T-helper 2 cell treated with Interferon-gamma antibody and Interleukin-4, amounts not matched to agents 100 ng/mL and 5 ng/mL, for 36 hours (primary cell): ENCODE measurements around the gene KAT14. TPM values are rescaled to one million over a fixed set of nuclear protein-coding genes. Genes with fewer than 3 reads are reported as not detected.
"Not testable (repeated sequence)": the region's sequence is repeated elsewhere in the genome, so short reads cannot be mapped to it uniquely, and the experiment has no call there.

Source experiments
- intact Hi-C: fragments of 100-400 bp; cut with micrococcal nuclease; formaldehyde crosslinking; loops from one replicate; pipeline ENCODE4 v1.15.1; 2023
- total RNA-seq: library from RNA; stranded (reverse); gene quantifications from 2 replicates; pipeline ENCODE4 v1.2.3, GENCODE V29; 2022

KAT14 gene, protein sequence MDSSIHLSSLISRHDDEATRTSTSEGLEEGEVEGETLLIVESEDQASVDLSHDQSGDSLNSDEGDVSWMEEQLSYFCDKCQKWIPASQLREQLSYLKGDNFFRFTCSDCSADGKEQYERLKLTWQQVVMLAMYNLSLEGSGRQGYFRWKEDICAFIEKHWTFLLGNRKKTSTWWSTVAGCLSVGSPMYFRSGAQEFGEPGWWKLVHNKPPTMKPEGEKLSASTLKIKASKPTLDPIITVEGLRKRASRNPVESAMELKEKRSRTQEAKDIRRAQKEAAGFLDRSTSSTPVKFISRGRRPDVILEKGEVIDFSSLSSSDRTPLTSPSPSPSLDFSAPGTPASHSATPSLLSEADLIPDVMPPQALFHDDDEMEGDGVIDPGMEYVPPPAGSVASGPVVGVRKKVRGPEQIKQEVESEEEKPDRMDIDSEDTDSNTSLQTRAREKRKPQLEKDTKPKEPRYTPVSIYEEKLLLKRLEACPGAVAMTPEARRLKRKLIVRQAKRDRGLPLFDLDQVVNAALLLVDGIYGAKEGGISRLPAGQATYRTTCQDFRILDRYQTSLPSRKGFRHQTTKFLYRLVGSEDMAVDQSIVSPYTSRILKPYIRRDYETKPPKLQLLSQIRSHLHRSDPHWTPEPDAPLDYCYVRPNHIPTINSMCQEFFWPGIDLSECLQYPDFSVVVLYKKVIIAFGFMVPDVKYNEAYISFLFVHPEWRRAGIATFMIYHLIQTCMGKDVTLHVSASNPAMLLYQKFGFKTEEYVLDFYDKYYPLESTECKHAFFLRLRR
- 16.8 and 17.0 TPM in 2 replicates for total RNA-seq

DNA sequence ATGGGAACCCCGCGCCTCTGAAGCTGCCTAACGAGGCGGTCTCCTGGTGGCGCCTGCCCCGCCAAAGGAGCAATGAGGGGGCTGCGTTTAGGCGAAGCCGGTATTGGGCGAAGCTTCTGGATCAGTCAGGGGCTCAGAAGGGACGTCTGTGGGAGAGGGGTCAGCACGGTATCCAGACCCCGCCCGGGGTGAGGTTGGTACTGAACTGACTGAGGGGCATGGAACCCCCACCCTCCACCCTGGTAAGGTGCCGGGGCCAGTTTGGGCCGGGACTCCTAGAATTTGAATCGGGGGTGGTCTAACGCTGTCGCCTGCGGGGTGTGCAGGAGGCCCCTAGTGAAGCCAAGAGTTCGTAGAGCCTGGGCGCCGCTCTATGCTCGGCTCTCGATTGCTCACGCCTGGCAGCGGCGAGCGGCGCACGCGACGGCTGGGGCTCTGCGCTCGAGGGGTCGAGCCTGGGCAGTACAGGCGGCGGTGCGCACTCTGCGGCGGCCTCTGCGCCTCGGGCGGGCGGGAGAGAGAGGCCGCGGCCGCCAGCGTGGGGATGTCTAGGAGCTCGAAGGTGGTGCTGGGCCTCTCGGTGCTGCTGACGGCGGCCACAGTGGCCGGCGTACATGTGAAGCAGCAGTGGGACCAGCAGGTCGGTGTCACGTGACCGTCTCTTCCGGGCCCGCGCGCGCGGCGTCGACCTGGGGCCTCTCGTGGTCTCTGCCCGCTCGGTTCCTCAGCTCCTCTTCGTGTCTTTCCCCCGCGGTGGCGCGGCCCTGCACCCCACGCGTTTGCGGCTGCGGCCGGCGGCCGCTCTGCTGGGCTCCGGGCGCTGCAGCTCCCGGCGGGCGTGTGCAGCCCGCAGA is at the start of gene KAT14, which contains the start of gene PET117:
Gene KAT14 (plus strand): TSS at position 452 of the 854 bp plus-strand sequence. CDS start 4,798 bp downstream, outside the sequence.
Gene PET117 (plus strand): TSS at position 452 of the 854 bp plus-strand sequence. CDS start 93 bp downstream, at position 545.
- intact Hi-C loops = loop anchor here (1.0 to 5.0 kb wide), 9 partner anchors 80 to 1565 kb away; partner anchors contain the start of genes KIF16B, MGME1, OVOL2 and RRBP1

DNA sequence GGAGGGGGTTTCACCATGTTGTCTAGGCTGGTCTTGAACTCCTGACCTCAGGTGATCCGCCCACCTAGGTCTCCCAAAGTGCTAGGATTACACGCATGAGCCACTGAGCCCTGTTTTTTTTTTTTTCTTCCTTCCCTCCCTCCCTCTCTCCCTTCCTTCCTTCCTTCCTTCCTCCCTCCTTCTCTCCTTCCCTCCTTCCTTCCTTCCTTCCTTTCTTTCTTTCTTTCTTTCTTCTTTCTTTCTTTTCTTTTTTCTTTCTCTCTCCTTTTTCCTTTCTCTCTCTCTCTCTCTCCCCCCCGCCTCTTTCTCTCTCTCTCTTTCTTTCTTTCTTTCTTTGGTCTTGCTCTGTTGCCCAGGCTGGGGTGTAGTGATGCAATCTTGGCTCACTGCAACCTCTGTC is 49.4 kb upstream of the KAT14 start:
- intact Hi-C loops = not testable (repeated sequence)

DNA sequence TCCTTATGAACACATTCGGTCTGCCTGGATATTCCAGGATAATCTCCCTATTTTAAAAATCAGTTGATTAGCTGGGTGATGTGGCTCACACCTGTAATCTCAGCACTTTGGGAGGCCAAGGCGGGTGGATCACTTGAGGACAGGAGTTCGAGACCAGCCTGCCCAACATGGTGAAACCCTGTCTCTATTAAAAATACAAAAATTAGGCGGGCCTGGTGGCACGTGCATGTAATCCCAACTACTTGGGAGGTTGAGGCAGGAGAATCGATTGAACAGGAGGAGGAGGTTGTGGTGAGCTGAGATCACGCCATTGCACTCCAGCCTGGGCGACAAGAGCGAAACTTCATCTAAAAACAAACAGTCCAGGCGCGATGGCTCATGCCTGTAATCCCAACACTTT is 48.8 kb upstream of the KAT14 start:
- intact Hi-C loops = not testable (repeated sequence)

DNA sequence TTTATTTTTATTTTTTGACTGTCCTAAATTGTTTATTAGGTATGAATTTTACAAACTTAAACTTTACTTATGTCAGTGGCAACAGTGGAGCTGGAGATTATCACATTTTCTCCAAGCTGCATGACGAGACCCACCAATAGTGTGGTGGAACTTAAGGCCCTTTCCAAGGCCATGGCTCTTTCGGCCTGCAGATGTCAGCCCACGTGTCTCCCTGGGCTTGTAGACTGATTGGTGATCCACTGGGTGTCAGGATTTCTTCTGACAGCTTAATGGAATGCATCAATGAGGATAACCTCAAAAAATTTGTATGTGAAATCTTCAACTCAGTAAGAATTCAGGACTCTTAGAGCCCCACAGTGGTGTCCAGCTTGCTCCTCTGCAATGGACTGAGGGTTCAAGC is 47.6 kb upstream of the KAT14 start:
- intact Hi-C loops = no loop called here

DNA sequence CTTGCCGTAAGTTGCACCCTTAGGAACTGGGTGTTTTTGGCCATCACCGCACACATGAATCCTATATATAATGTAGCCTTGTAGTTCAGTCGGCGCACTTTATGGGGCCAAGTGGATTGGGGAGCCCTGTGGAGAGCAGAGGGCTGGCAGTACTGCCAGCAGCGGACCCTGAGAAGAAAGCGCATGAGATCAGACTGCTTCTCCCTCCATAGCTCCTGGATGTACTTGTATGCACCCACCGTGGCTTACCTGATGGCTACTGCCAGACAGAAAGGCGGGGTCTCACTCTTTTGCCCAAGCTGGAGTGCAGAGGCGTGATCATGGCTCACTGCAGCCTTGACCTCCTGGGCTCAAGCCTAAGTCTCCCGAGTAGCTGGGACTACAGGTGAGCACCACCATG is 47.2 kb upstream of the KAT14 start:
- intact Hi-C loops = no loop called here

DNA sequence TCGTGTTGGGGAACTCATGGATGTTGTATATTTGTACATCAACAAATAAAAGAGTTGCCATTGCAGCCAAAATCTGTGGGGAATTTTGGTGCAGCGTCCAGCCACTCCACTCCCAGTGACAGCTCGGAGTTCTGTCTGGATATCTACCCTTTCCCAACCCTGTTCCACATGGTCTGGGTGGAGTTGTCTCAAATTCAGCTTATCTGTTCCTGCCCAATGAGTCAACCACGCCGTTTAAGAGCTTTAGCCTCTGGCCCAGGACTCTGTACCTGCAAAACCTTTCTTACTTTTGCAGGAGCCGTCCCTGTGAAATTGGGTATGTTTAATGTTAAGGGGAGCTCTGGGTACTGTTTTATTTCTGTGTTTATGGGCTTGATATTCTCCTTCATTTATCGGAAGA is 46.0 kb upstream of the KAT14 start:
- intact Hi-C loops = no loop called here

DNA sequence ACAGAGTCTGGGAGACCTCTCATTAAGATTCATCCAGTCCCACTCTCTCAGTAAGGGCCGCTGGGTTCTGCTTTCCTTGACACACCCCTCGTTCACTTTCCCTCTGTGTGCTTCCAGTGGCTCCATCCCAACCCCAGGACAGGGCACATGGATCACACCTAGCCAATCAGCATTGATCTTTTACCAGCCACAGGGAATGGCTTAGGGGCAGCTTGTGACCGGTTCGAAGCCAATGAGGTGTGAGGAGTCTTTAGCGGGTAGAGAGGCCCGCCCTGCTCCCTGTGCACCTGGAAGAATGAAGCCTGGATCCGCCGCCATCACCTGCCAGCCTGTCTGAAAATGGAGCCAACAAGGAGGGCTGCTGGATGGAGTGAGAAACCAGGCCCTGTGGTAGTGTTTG is 44.8 kb upstream of the KAT14 start:
- intact Hi-C loops = no loop called here

DNA sequence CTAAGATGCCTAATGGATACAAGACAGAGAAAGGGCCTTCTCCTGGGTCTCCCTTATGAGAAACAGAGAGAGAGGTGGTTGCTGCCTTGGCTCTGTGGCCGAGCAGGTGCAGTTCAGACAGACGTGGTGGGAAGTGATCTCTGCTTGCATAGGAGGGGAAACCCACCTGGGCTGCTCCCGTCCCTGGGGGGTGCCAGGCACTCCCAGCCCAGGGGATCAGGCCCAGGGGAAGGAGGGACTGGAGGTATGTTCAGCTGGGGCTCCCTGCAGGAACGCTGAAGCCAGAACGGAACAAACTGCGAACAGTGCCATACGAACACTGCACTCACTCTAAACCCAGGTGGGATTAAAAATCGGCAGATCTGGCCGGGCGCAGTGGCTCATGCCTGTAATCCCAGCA is 44.3 kb upstream of the KAT14 start:
- intact Hi-C loops = no loop called here

DNA sequence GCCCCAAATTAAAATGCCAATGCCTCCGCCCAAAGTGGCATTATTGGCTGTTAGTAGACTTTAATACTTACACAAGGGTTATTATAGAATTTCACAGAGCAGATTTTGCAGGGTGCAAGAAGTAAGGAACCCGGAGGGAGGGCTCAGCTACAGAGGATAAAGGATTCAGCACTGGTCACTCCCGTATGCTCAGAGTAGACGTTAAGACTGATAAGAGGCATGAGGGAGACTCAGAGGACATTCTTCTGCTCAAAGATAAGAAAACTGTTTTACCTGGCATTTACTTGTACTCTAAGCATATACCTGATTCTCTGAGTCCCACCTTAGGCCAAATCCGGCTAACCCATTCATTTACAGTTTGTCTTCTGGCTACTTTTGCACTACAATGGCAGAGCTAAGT is 43.5 kb upstream of the KAT14 start:
- intact Hi-C loops = no loop called here

DNA sequence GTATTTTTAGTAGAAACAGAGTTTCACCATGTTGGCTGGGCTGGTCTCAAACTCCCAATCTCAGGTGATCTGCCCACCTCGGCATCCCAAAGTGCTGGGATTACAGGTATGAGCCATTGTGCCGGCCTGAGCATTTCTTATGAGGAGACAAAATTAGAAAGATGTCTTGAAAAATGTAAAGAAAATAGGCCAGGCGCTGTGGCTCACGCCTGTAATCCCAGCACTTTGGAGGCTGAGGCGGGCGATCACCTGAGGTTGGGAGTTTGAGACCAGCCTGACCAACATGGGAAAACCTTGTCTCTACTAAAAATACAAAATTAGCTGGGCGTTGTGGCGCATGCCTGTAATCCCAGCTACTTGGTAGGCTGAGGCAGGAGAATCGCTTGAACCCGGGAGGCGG is 37.1 kb upstream of the KAT14 start:
- intact Hi-C loops = not testable (repeated sequence)

DNA sequence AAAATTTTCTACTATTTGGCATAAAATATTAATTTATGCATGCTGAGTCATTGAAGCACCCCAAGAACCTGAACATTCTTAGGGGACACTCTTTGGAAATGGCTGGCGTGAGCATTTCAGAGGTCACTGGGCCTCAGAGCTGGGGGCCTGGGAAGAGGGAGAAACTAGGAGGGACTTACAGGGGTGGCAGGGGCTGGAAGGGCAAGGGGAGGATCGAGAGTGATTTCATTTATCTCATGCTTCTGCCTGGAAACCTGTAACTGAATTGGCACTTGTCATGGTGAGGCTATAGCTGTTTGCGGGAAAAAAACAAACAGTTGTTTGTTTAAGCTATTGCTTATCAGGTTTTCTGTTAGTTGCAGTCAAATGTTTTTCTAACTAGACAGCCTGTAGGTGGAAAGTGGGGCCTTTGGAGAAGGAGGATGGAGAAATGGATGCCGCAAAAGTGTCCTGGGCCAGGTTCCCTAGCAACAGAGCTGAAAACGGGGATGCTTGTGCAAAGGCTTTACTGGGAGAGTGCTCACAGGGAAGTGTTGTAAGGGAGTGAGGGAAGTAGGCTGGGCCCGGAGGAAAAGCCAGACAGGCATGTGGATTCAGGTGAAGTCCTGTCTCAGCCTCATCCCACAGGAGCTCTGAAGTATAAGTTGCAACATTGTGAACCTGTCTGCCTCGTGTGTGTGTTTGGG is 36.4 kb upstream of the KAT14 start:
- intact Hi-C loops = no loop called here

DNA sequence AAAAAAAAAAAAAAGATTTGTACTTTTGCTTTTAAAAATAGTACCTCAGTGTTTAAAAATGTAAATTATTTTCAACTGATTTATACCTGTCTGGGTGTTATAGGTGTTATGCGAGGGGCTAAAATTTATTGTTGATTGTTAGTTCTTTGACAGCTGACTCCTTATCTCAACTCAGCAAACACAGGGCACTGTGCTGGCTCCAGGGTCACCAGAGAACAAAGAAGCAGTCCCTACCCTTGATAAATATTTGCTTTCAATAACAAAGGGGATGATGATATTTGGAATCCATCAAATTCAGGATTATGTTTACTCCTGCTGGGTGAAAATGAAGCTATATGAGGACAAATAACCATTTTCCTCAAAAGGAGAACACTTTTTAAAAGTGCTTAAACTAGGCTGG is 34.2 kb upstream of the KAT14 start:
- intact Hi-C loops = no loop called here

DNA sequence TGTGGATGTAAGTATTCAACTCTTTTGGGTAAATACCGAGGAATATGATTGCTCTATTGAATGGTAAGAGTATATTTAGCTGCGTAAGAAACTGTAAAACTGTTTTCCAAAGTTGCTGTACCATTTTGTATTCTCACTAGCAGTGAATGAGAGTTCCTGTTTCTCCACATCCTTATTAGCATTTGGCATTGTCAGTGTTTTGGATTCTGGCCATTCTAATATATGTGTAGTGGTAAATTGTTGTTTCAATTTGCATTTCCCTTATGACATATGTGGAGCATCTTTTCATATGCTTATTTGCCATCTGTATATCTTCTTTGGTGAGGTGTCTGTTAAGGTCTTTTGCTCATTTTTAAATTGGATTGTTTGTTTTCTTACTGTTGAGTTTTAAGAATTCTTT is 29.3 kb upstream of the KAT14 start:
- intact Hi-C loops = no loop called here

DNA sequence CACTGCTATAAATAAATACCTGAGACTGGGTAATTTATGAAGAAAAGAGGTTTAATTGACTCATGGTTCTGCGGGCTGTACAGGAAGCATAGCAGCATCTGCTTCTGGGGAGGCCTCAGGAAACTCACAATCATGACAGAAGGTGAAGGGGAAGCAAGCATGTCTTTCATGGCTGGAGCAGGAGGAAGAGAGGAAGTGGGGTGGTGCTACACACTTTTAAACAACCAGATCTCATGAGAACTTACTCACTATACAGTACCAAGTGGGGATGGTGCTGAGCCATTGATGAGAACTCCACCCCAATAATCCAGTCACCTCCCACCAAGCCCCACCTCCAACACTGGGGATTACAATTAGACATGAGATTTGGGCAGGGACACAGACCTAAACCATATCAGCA is 9.1 kb upstream of the KAT14 start:
- intact Hi-C loops = not testable (repeated sequence)

DNA sequence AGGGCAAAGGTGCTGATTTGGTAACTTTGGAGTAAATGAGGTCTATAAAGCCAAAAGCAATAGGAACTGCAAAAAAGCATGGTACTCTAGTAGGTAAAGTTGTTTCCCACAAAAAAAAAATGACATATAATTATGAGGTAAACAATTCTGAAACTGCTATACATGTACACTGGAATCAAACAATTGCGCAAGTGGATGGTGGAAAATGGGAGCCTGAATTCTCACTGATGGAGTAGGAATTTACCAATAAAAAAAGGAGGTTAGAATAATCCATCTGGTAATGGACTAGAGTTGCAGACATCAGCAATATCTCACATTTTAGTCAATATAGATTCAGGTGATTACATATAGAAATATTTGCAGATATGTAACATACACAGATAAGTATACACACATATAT is 5.0 kb upstream of the KAT14 start:
- intact Hi-C loops = no loop called here

DNA sequence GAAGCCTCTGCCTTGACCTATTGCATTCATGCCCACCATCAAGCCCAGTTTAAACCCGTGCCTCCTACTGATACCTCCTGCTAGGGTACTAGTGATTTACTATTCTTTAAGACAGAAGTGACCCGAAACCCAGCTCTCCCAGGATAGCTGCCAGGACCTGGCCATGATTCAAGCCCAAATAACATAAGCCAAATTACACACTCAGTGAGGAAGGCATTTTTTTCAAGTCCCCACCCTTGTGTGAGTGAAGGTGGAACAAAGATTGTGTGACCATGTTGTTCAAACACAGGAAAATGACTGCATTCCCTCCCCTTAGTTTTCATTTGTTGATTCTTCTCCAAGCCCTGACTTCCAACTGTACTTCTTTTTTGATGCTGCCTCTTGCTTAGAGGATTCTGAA is 3.7 kb upstream of the KAT14 start:
- intact Hi-C loops = no loop called here

DNA sequence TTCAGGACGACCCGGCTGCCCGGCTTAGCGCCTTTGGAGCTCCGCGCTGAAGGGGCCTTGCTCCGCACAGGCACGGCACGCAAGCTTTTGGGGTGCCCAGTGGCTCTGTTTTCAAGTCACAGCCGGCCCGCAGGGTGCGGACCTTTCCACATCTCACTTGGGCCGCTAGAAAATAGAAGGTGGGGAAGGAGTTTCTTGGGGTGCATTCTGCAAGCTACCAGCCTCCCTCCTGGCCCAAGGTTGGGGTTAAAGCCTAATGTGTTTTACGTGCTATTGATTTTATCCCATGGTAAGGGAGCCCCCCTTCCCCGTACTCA is 561 bp downstream of the KAT14 start:
- intact Hi-C loops = loop anchor here (5.0 kb wide), 4 partner anchors 81 to 1566 kb away; partner anchors contain the start of genes KIF16B, OVOL2, RRBP1 and SMIM26

DNA sequence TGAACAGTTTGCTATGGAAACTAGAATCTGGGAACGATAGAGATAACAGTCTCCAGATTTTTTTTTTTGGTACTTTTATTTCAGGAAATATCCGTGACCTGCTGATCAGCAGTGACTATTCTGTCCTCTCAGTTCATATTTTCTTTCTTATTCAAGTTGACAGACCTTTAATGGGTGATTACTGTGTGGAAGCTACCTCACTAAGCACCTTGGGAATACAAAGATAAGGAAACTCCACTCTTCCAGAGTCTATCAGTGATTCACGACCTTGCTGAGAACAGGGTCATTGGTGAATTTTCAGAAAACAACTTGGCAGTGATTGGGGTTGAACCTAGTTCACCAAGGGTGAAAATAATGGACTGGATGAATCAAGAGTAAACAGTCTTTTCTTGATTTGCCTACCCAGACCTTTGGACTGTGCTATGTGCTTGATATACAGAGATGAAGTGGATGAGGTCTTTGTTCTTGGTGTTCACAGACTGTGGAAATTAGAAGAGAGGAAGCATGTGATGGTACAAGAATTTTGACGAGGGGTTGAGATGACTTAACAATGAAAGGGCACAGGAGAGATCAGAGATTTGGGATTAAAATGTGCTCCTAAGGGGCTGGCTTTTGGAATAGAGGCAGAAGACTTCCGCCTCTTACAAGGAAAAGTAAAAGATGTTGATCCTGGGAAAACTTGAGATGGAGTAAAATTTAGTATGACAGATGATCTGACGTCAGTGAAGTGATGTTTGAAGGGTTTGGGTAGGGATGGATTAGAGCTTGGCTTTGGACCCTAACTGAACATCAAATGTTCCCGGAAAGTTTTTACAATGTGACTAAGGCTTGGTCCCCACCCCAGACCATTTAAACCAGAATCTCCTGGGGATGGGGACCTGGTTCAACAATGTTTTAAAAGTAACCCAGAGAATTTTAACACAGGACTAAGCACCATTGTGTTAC is 1.2 kb downstream of the KAT14 start:
- intact Hi-C loops = loop anchor here (5.0 kb wide), 4 partner anchors 82 to 1567 kb away; partner anchors contain the start of genes KIF16B, OVOL2, RRBP1 and SMIM26

DNA sequence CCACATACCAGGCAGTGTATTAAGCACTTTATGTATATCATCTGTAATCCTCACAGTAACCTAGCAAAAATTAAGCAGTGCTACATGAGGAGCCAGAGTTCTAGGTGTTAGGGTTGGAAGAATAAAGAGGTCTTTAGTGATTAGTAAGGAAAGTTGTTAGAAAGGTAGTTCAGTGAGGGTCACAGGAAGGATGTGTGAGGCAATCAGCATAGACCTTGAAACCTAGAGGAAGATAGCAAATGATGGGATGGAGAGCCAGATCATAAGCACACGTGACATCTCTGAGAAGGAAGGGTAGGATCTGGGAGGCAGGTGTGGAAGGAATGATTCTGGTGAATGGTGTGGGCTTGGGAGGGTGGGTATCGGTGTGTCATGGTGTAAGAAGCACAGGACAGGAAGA is 2.2 kb downstream of the KAT14 start:
- intact Hi-C loops = loop anchor here (5.0 kb wide), 4 partner anchors 83 to 1568 kb away; partner anchors contain the start of genes KIF16B, OVOL2, RRBP1 and SMIM26
